H1 (cell line): ENCODE measurements around the gene FKTN. TPM values are rescaled to one million over a fixed set of nuclear protein-coding genes. Genes with fewer than 3 reads are reported as not detected.

Source experiments
- CTCF ChIA-PET: fragments of 300-600 bp; sonication (Branson Sonifier 250); formaldehyde crosslinking; loops from one replicate; lab custom pipeline; 2021; ENCODE audit not compliant: partially characterized antibody; lab: Charles Lee
- POLR2A ChIA-PET: fragments of 300-600 bp; sonication (Branson Sonifier 250); formaldehyde crosslinking; loops from one replicate; lab custom pipeline; 2021; ENCODE audit warnings: inconsistent platforms; ENCODE audit not compliant: partially characterized antibody; lab: Charles Lee
- DNase-seq, 2 experiments: peaks; one replicate each; pipeline versions ENCODE4 v3.0.0 to v3.0.0-alpha.2; 2010 to 2022; ENCODE audit warnings: low spot score in 2 of 2, low read depth in 1 of 2, mixed read lengths in 1 of 2
- FAIRE-seq: peaks from 2 replicates; lab custom pipeline; 2011; peaks lifted over from hg19 to GRCh38; lab: Jason Lieb, UNC
- H2AFZ ChIP-seq: 2 replicates; pipeline ENCODE4 v1.8.1; 2012; ENCODE audit warnings: low read length, inconsistent platforms
- H2AK5ac ChIP-seq: 2 replicates; pipeline ENCODE4 v1.6.1; 2013; ENCODE audit warnings: low read depth, low read length
- H2BK120ac ChIP-seq: replicated peaks from 2 replicates; pipeline ENCODE3; 2013; ENCODE audit warnings: low read depth, low read length, inconsistent platforms
- H2BK12ac ChIP-seq: 2 replicates; pipeline ENCODE4 v1.6.1; 2013; ENCODE audit warnings: low read depth, low read length
- H2BK15ac ChIP-seq: 2 replicates; pipeline ENCODE4 v1.6.1; 2013; ENCODE audit warnings: low read length
- H2BK20ac ChIP-seq: 2 replicates; pipeline ENCODE4 v1.6.1; 2013; ENCODE audit warnings: low read length
- H2BK5ac ChIP-seq: 2 replicates; pipeline ENCODE4 v1.6.1; 2013; ENCODE audit warnings: low read depth, low read length
- H3K14ac ChIP-seq: 2 replicates; pipeline ENCODE4 v1.6.1; 2013; ENCODE audit warnings: inconsistent platforms; ENCODE audit not compliant: insufficient read length
- H3K18ac ChIP-seq: 2 replicates; pipeline ENCODE4 v1.6.1; 2013; ENCODE audit warnings: low read length; ENCODE audit errors: extremely low read depth
- H3K23ac ChIP-seq: 2 replicates; pipeline ENCODE4 v1.6.1; 2013; ENCODE audit warnings: inconsistent platforms; ENCODE audit not compliant: insufficient read length
- H3K23me2 ChIP-seq: 2 replicates; pipeline ENCODE4 v1.6.1; 2013; ENCODE audit warnings: low read depth, low read length
- H3K27ac ChIP-seq: 2 replicates; pipeline ENCODE4 v1.6.1; 2011; ENCODE audit warnings: low read depth, low read length, inconsistent platforms
- H3K27me3 ChIP-seq, 4 experiments: replicated peaks in 1 of 4; 1 replicate in 1 of 4; 2 replicates in 3 of 4; pipeline versions ENCODE4 v1.6.1 to v1.8.1; 2011 to 2013; ENCODE audit warnings: low read length in 3 of 4, mild to moderate bottlenecking in 3 of 4, inconsistent platforms in 2 of 4, mixed read lengths in 2 of 4, moderate library complexity in 1 of 4; ENCODE audit not compliant: control insufficient read depth in 3 of 4, insufficient read depth in 3 of 4; ENCODE audit errors: extremely low read depth in 1 of 4
- H3K36me3 ChIP-seq, 4 experiments: 2 replicates each; pipeline versions ENCODE4 v1.6.1 to v1.8.1; 2011 to 2013; ENCODE audit warnings: mild to moderate bottlenecking in 4 of 4, low read length in 3 of 4, moderate library complexity in 2 of 4, control low read depth in 1 of 4, inconsistent platforms in 1 of 4; ENCODE audit not compliant: insufficient read depth in 4 of 4, control insufficient read depth in 2 of 4
- H3K4ac ChIP-seq: replicated peaks from 2 replicates; pipeline ENCODE3; 2013; ENCODE audit warnings: low read length, low read depth, mixed read lengths, inconsistent platforms; ENCODE audit not compliant: insufficient read length
- H3K4me1 ChIP-seq, 4 experiments: replicated peaks in 1 of 4; 1 replicate in 1 of 4; 2 replicates in 3 of 4; pipeline versions ENCODE4 v1.6.1 to v1.8.1; 2011 to 2013; ENCODE audit warnings: low read length in 3 of 4, inconsistent platforms in 2 of 4, mixed read lengths in 1 of 4; ENCODE audit not compliant: insufficient read depth in 4 of 4, control insufficient read depth in 3 of 4
- H3K4me2 ChIP-seq, 2 experiments: 2 replicates each; pipeline versions ENCODE4 v1.6.1 to v1.8.1; 2011 to 2013; ENCODE audit warnings: low read depth in 2 of 2, low read length in 2 of 2, control low read depth in 1 of 2, inconsistent platforms in 1 of 2, mild to moderate bottlenecking in 1 of 2; ENCODE audit not compliant: insufficient read depth in 1 of 2
- H3K4me3 ChIP-seq, 4 experiments: fragments of 200-600, 300-600 bp in 1 of 4; sonication (generic), shearing (Covaris generic), sonication (Bioruptor Twin) in 1 of 4; 2 replicates each; pipeline versions ENCODE4 v1.5.1 to v1.8.1; 2011 to 2016; ENCODE audit warnings: low read length in 4 of 4, low read depth in 3 of 4, control low read depth in 2 of 4, inconsistent platforms in 2 of 4, mild to moderate bottlenecking in 2 of 4, mixed read lengths in 1 of 4, moderate library complexity in 1 of 4; ENCODE audit not compliant: insufficient read depth in 2 of 4; ENCODE audit errors: extremely low read depth in 1 of 4
- H3K56ac ChIP-seq: replicated peaks from 2 replicates; pipeline ENCODE3; 2013; ENCODE audit warnings: low read depth, mild to moderate bottlenecking, mixed read lengths, low read length, inconsistent platforms; ENCODE audit not compliant: insufficient read length
- H3K79me1 ChIP-seq: 2 replicates; pipeline ENCODE4 v1.6.1; 2013; ENCODE audit warnings: low read depth, low read length, control low read depth
- H3K79me2 ChIP-seq, 2 experiments: 2 replicates each; pipeline versions ENCODE4 v1.6.1 to v1.8.1; 2012 to 2013; ENCODE audit warnings: low read length in 2 of 2, mild to moderate bottlenecking in 2 of 2, inconsistent platforms in 1 of 2; ENCODE audit not compliant: insufficient read depth in 2 of 2, control insufficient read depth in 1 of 2
- H3K9ac ChIP-seq, 4 experiments: replicated peaks in 1 of 4; 1 replicate in 1 of 4; 2 replicates in 3 of 4; pipeline versions ENCODE4 v1.6.1 to v1.8.1; 2011 to 2013; ENCODE audit warnings: low read depth in 3 of 4, low read length in 3 of 4, control low read depth in 2 of 4, mild to moderate bottlenecking in 2 of 4, moderate library complexity in 2 of 4, inconsistent platforms in 1 of 4; ENCODE audit errors: extremely low read depth in 1 of 4
- H3K9me3 ChIP-seq, 2 experiments: 2 replicates each; pipeline versions ENCODE4 v1.6.1 to v1.8.1; 2012 to 2013; ENCODE audit warnings: mild to moderate bottlenecking in 2 of 2, moderate library complexity in 2 of 2, control low read depth in 1 of 2, inconsistent platforms in 1 of 2, low read depth in 1 of 2, low read length in 1 of 2, mixed read lengths in 1 of 2; ENCODE audit not compliant: insufficient read depth in 2 of 2
- H4K20me1 ChIP-seq, 2 experiments: replicated peaks in 1 of 2; 2 replicates each; pipeline versions ENCODE3 to v1.8.1; 2011 to 2013; ENCODE audit warnings: inconsistent platforms in 2 of 2, low read length in 2 of 2, mild to moderate bottlenecking in 1 of 2; ENCODE audit not compliant: insufficient read depth in 2 of 2, control insufficient read depth in 1 of 2
- H4K5ac ChIP-seq: 2 replicates; pipeline ENCODE4 v1.6.1; 2013; ENCODE audit warnings: low read length, low read depth, mixed read lengths, inconsistent platforms; ENCODE audit not compliant: insufficient read length
- H4K8ac ChIP-seq: 2 replicates; pipeline ENCODE4 v1.8.0; 2013; ENCODE audit warnings: mild to moderate bottlenecking, moderate library complexity, low read length, inconsistent platforms; ENCODE audit not compliant: insufficient read depth; ENCODE audit errors: extremely low read depth
- H4K91ac ChIP-seq: replicated peaks from 2 replicates; pipeline ENCODE3; 2013; ENCODE audit warnings: low read length, mixed read lengths, inconsistent platforms; ENCODE audit not compliant: insufficient read length
- EP300 ChIP-seq, 2 experiments: IDR thresholded peaks; 1 replicate in 1 of 2; 2 replicates in 1 of 2; pipeline ENCODE4 v1.6.1; 2011 to 2012; ENCODE audit warnings: low read depth in 2 of 2, low read length in 2 of 2, mild to moderate bottlenecking in 2 of 2, borderline replicate concordance in 1 of 2, inconsistent platforms in 1 of 2, moderate library complexity in 1 of 2
- GTF2F1 ChIP-seq: IDR thresholded peaks from 2 replicates; pipeline ENCODE4 v1.6.1; 2012; ENCODE audit warnings: low read depth, low read length, improper control_type of control experiment, borderline replicate concordance
- HDAC2 ChIP-seq, 2 experiments: fragments of 300-600 bp in 1 of 2; sonication (generic) in 1 of 2; IDR thresholded peaks; 2 replicates each; pipeline ENCODE4 v1.6.1; 2011 to 2012; ENCODE audit warnings: low read depth in 2 of 2, low read length in 2 of 2, mild to moderate bottlenecking in 2 of 2, moderate library complexity in 2 of 2, borderline replicate concordance in 1 of 2, inconsistent platforms in 1 of 2
- NANOG ChIP-seq: IDR thresholded peaks from 2 replicates; pipeline ENCODE4 v1.6.1; 2011; ENCODE audit warnings: low read length, low read depth, mild to moderate bottlenecking, inconsistent platforms; ENCODE audit not compliant: insufficient read depth, poor library complexity, severe bottlenecking
- PHF8 ChIP-seq: fragments of 200-600 bp; sonication (generic); conservative IDR thresholded peaks from 2 replicates; pipeline ENCODE4 v1.7.1; 2012; ENCODE audit warnings: low read depth, mild to moderate bottlenecking, inconsistent platforms, low read length, moderate library complexity
- POU5F1 ChIP-seq: IDR thresholded peaks from 2 replicates; pipeline ENCODE4 v1.6.1; 2011; ENCODE audit warnings: low read depth, mild to moderate bottlenecking, low read length, moderate library complexity
- SP1 ChIP-seq: IDR thresholded peaks from 2 replicates; pipeline ENCODE4 v1.6.1; 2011; ENCODE audit warnings: low read depth, low read length
- TCF12 ChIP-seq: IDR thresholded peaks from 2 replicates; pipeline ENCODE4 v1.6.1; 2011; ENCODE audit warnings: low read depth, mild to moderate bottlenecking, low read length
- YY1 ChIP-seq: IDR thresholded peaks from 2 replicates; pipeline ENCODE4 v1.6.1; 2011; ENCODE audit warnings: low read depth, mild to moderate bottlenecking, low read length
- WGBS, 2 experiments: shearing (Covaris generic) in 1 of 2; methylation state at CpG; one replicate each; pipeline versions ENCODE4 v1.1.6 to v1.1.7; 2013 to 2015; ENCODE audit warnings: low lambda C conversion rate in 2 of 2, mixed read lengths in 2 of 2, inconsistent platforms in 1 of 2, low coverage in 1 of 2, missing lambda C conversion rate in 1 of 2; ENCODE audit not compliant: insufficient replicate concordance in 2 of 2, insufficient coverage in 1 of 2, insufficient read length in 1 of 2; ENCODE audit errors: extremely low coverage in 1 of 2, missing lambda C conversion rate in 1 of 2; 5-methylcytosine and 5-hydroxymethylcytosine counted together
- polyA plus RNA-seq, 7 experiments: library from polyadenylated mRNA; depleted of rRNA in 3 of 7; stranded (reverse) in 5 of 7; unstranded in 2 of 7; fragments of >200 nt in 5 of 7; fragments of 200-250 nt in 2 of 7; gene quantifications; 1 replicate in 5 of 7; 2 replicates in 1 of 7; 4 replicates in 1 of 7; pipeline versions ENCODE4 v1.2.1 to v1.2.3, GENCODE V29; 2011 to 2013; ENCODE audit warnings: missing spikeins in 2 of 7, mixed read lengths in 2 of 7
- total RNA-seq: library from RNA; stranded (reverse); fragmentation: NEBNext Ultra II Directional; extraction: Animal tissue kit (Norgen Biotek cat#: 25700); gene quantifications from 2 replicates; pipeline ENCODE4 v1.2.1, GENCODE V29; 2021
- TF ChIP-seq, protein P1 (sequence below): IDR thresholded peaks from 2 replicates; pipeline ENCODE4 v1.6.1; 2011; ENCODE audit warnings: low read length, improper control_type of control experiment

The FKTN gene
- total and polyA plus RNA-seq, 2 of the 8 experiments (the other 6 are each of a cell fraction or from before 2014, with no cell fraction given), result 2.7 to 13.4 TPM

- H3K79me2 ChIP-seq, result no peaks in the 10 kb centered on the region
- no peak overlapping the region for H3K23ac ChIP-seq
- no peak overlapping the region for H3K4me3 ChIP-seq
- H4K8ac ChIP-seq, result no peak overlapping the region; the same call in 1 of the 2 replicates
- no peak overlapping the region for H2BK20ac ChIP-seq
- H3K23me2 ChIP-seq, result peaks cover 3% of the 10 kb centered on the region; the same call in 1 of the 2 replicates
- no peak overlapping the region for H3K56ac ChIP-seq
- H3K9ac ChIP-seq, result no peak overlapping the region
- H3K9me3 ChIP-seq, result no peaks in the 10 kb centered on the region
- no peaks in the 10 kb centered on the region for H4K20me1 ChIP-seq
- no peak overlapping the region for H4K91ac ChIP-seq
- H3K27ac ChIP-seq, result no peak overlapping the region
- ChIA-PET CTCF (interaction anchor here (0.9 to 2.2 kb wide), 2 partner anchors 11 to 14 kb away, joined by 3 to 14 read pairs; no protein-coding TSS in a partner anchor), POLR2A (interaction anchor here (0.6 kb wide), 1 partner anchor 12 kb away, joined by 3 read pairs; no protein-coding TSS in a partner anchor)
- FAIRE-seq (no peak), DNase-seq (no peak)
- H3K14ac ChIP-seq, result no peak overlapping the region
- no peak overlapping the region for H4K5ac ChIP-seq
- H3K4me1 ChIP-seq, result peaks cover 0 to 12% (median 4%) of the 10 kb centered on the region in 4 experiments; a peak in 5 of 7 replicates
- no peaks in the 10 kb centered on the region; a peak in 1 of 8 replicates for H3K36me3 ChIP-seq
- WGBS, 2 experiments, result 53% methylated on average over 4 of the region's 4 CpGs; no CpG with 5 or more reads in 1 of the 2 experiments
- no peak overlapping the region for H2BK12ac ChIP-seq
- H3K27me3 ChIP-seq, result peaks cover 7 to 21% (median 17%) of the 10 kb centered on the region in 4 experiments; a peak in 6 of 7 replicates
- no peak for TF ChIP-seq POU5F1
- peak in 1 of 2 experiments; percentile 21; a peak in 1 of 3 replicates for TF ChIP-seq EP300 (IDR thresholded peaks at IDR 0.05; ENCODE audit: borderline replicate concordance in 1 of 2, low read depth in 2 of 2, low read length in 2 of 2)
- TF ChIP-seq GTF2F1, result no peak
- TF ChIP-seq YY1, result no peak
- TF ChIP-seq NANOG, result peak; percentile 81
- no peak for TF ChIP-seq SP1
- TF ChIP-seq HDAC2 (IDR thresholded peaks at IDR 0.05; ENCODE audit: borderline replicate concordance in 1 of 2, low read depth in 2 of 2, low read length in 2 of 2), result peak in 1 of 2 experiments; percentile 80; a peak in 1 of 4 replicates
- TF ChIP-seq PHF8, result no peak
- TF ChIP-seq, protein P1, sequence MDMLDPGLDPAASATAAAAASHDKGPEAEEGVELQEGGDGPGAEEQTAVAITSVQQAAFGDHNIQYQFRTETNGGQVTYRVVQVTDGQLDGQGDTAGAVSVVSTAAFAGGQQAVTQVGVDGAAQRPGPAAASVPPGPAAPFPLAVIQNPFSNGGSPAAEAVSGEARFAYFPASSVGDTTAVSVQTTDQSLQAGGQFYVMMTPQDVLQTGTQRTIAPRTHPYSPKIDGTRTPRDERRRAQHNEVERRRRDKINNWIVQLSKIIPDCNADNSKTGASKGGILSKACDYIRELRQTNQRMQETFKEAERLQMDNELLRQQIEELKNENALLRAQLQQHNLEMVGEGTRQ, result no peak
- peak; percentile 88; the same call in 1 of the 2 replicates for TF ChIP-seq TCF12
- H2AK5ac ChIP-seq, result no peak overlapping the region
- no peak overlapping the region for H3K4ac ChIP-seq
- no peaks in the 10 kb centered on the region for H3K79me1 ChIP-seq
- H3K4me2 ChIP-seq, result no peak overlapping the region
- no peak overlapping the region for H2BK5ac ChIP-seq
- no peak overlapping the region for H2BK120ac ChIP-seq
- H3K18ac ChIP-seq, result no peak overlapping the region
- H2BK15ac ChIP-seq, result no peak overlapping the region
- no peak overlapping the region for H2AFZ ChIP-seq
Observed at GRCh38 chr9:105651806-105652205, 93.9 kb downstream of the FKTN start.
